Stimulated activated CD8-positive, alpha-beta memory T cell treated with anti-CD3 and anti-CD28 coated beads, Interleukin-4, amount 100 ng/mL, for 1 hour (primary cell): ENCODE data around the gene SF3B6.
A peak's percentile ranks its signal among the peaks of the same experiment; 100 is the strongest.
"Not testable (repeated sequence)": the region's sequence is repeated elsewhere in the genome, so short reads cannot be mapped to it uniquely, and the experiment has no call there.

ENCODE experiments used
- DNase-seq, 2 donors: peaks; one replicate each; pipeline ENCODE4 v3.0.0-alpha.2; 2020; ENCODE audit warnings: low read depth in 2 of 2, low spot score in 1 of 2

The SF3B6 gene

GRCh38 chr2:24075915-24076848, at the start of gene SF3B6:
Gene SF3B6, minus strand, starts transcription at chr2:24076326. Its CDS starts 97 bp downstream, at chr2:24076229.
- peak; percentile 97 to 99 for DNase-seq

GRCh38 chr2:24123922-24124580, 47.9 kb upstream of the SF3B6 start:
- no peak for DNase-seq

GRCh38 chr2:24123195-24123921, 47.2 kb upstream of the SF3B6 start, which contains the start of the genes FAM228B and PFN4:
Gene FAM228B, plus strand, starts transcription at chr2:24123469. Its CDS starts 893 bp downstream, at chr2:24124362.
Gene PFN4, minus strand, starts transcription at chr2:24123334. Its CDS starts 799 bp downstream, at chr2:24122535.
- DNase-seq = peak; percentile 21 to 35

GRCh38 chr2:24122366-24123194, 46.5 kb upstream of the SF3B6 start:
- peak in 1 of 2 donors; percentile 2 for DNase-seq

GRCh38 chr2:24121469-24121868, 45.3 kb upstream of the SF3B6 start:
- DNase-seq = no peak

GRCh38 chr2:24121066-24121465, 44.9 kb upstream of the SF3B6 start:
- no peak for DNase-seq

- no peak for DNase-seq
These were observed 41.8 kb upstream of the SF3B6 start for GRCh38 chr2:24117902-24118301.

GRCh38 chr2:24115057-24115456, 38.9 kb upstream of the SF3B6 start:
- no peak for DNase-seq

- DNase-seq = no peak
These were observed 35.3 kb upstream of the SF3B6 start for GRCh38 chr2:24111407-24111901.

- no peak for DNase-seq
These were observed 34.7 kb upstream of the SF3B6 start for GRCh38 chr2:24110660-24111303.

- DNase-seq = not testable (repeated sequence)
These were observed 33.3 kb upstream of the SF3B6 start for GRCh38 chr2:24109431-24109830.

GRCh38 chr2:24107336-24107735, 31.2 kb upstream of the SF3B6 start:
- DNase-seq = no peak

GRCh38 chr2:24106786-24107185, 30.7 kb upstream of the SF3B6 start:
- no peak for DNase-seq

- DNase-seq = no peak
These were observed 29.7 kb upstream of the SF3B6 start for GRCh38 chr2:24105816-24106215.

- DNase-seq = no peak
These were observed 28.8 kb upstream of the SF3B6 start for GRCh38 chr2:24104906-24105305.

GRCh38 chr2:24104110-24104650, 28.1 kb upstream of the SF3B6 start:
- DNase-seq = no peak

- no peak for DNase-seq
These were observed 26.6 kb upstream of the SF3B6 start for GRCh38 chr2:24102677-24103076.

GRCh38 chr2:24101992-24102391, 25.9 kb upstream of the SF3B6 start:
- DNase-seq = no peak

GRCh38 chr2:24100732-24101131, 24.6 kb upstream of the SF3B6 start:
- not testable (repeated sequence) for DNase-seq
